ENCODE results near the gene RBM20. TPM values are rescaled to one million over a fixed set of nuclear protein-coding genes. Genes with fewer than 3 reads are reported as not detected.
"Not testable (repeated sequence)": the region's sequence is repeated elsewhere in the genome, so short reads cannot be mapped to it uniquely, and the experiment has no call there.

RBM20 gene
- total RNA-seq, 4 donors from 2014 or later, result 1.6 to 18.6 (median 3.2) TPM

- H3K27ac ChIP-seq, result no peak overlapping the region
- H3K4me3 ChIP-seq, result no peak overlapping the region
- 83% methylated on average over 3 of the region's 3 CpGs for WGBS
- no peaks in the 10 kb centered on the region for H3K9me3 ChIP-seq
- H3K36me3 ChIP-seq, result no peaks in the 10 kb centered on the region
- no peaks in the 10 kb centered on the region for H3K4me1 ChIP-seq
- TF ChIP-seq, protein P1, sequence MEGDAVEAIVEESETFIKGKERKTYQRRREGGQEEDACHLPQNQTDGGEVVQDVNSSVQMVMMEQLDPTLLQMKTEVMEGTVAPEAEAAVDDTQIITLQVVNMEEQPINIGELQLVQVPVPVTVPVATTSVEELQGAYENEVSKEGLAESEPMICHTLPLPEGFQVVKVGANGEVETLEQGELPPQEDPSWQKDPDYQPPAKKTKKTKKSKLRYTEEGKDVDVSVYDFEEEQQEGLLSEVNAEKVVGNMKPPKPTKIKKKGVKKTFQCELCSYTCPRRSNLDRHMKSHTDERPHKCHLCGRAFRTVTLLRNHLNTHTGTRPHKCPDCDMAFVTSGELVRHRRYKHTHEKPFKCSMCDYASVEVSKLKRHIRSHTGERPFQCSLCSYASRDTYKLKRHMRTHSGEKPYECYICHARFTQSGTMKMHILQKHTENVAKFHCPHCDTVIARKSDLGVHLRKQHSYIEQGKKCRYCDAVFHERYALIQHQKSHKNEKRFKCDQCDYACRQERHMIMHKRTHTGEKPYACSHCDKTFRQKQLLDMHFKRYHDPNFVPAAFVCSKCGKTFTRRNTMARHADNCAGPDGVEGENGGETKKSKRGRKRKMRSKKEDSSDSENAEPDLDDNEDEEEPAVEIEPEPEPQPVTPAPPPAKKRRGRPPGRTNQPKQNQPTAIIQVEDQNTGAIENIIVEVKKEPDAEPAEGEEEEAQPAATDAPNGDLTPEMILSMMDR (IDR thresholded peaks at IDR 0.05), result no peak
- TF ChIP-seq POLR2AphosphoS5 (IDR thresholded peaks at IDR 0.05), result no peak
- no peak for TF ChIP-seq EP300 (IDR thresholded peaks at IDR 0.05)
- no peak for TF ChIP-seq POLR2A (IDR thresholded peaks at IDR 0.05)
- DNase-seq (ENCODE audit: low spot score in 2 of 2), result no peak
- H3K27me3 ChIP-seq, result no peaks in the 10 kb centered on the region
Observed at GRCh38 chr10:110619514-110620397, 24.4 kb upstream of the RBM20 start.

- 100% methylated on average over 2 of the region's 2 CpGs for WGBS
- Histone ChIP-seq H3K27me3 (no peaks in the 10 kb centered on the region), H3K36me3 (no peaks in the 10 kb centered on the region), H3K4me1 (no peaks in the 10 kb centered on the region), H3K9me3 (no peaks in the 10 kb centered on the region), H3K27ac (no peak overlapping the region), H3K4me3 (no peak overlapping the region)
- no peak for TF ChIP-seq POLR2AphosphoS5 (IDR thresholded peaks at IDR 0.05)
- no peak for TF ChIP-seq POLR2A (IDR thresholded peaks at IDR 0.05)
- no peak for TF ChIP-seq EP300 (IDR thresholded peaks at IDR 0.05)
- TF ChIP-seq, protein P1 (IDR thresholded peaks at IDR 0.05), result no peak
- DNase-seq (ENCODE audit: low spot score in 2 of 2), result no peak
Observed at GRCh38 chr10:110620398-110620719, 23.8 kb upstream of the RBM20 start.

- not testable (repeated sequence) for H3K4me3 ChIP-seq; H3K27me3 ChIP-seq; H3K4me1 ChIP-seq; H3K9me3 ChIP-seq; DNase-seq (ENCODE audit: low spot score in 2 of 2); H3K36me3 ChIP-seq; H3K27ac ChIP-seq
- WGBS, result 70% methylated on average over 4 of the region's 4 CpGs
Observed at GRCh38 chr10:110623316-110623715, 20.8 kb upstream of the RBM20 start.

DNA sequence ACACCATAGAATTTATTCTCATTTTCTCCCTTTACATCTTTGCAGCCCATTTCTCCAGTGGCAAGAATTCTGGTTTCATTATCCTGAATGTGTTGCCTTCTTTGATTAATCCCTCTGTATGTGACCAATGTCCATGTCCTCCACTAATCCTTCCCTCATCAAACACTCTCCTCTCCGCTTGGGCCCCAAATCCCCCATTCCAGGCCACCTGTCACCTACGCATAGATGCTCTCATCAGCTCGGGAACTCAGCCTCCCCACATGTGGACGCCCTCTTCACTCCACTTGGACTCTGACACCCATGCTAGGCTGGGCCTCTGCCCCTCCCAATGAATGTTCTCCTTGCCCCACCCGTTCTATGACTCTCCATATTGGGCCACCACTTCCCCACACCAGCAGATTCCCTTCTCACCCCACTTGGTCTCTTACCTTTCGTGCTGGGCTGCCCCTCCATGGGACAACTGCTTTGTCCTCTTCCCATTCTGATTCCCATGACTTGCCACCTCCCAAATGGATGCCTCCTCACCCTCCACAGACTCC lies 18.7 kb upstream of the RBM20 start:
- Histone ChIP-seq H3K36me3 (no peaks in the 10 kb centered on the region), H3K4me1 (no peaks in the 10 kb centered on the region), H3K27ac (no peak overlapping the region), H3K27me3 (no peaks in the 10 kb centered on the region), H3K4me3 (no peak overlapping the region), H3K9me3 (no peaks in the 10 kb centered on the region)
- no peak for DNase-seq (ENCODE audit: low spot score in 2 of 2)
- WGBS, result 89% methylated on average over 6 of the region's 6 CpGs
- no peak for TF ChIP-seq POLR2AphosphoS5 (IDR thresholded peaks at IDR 0.05)
- TF ChIP-seq, protein P1 (IDR thresholded peaks at IDR 0.05), result no peak
- no peak for TF ChIP-seq POLR2A (IDR thresholded peaks at IDR 0.05)
- TF ChIP-seq EP300 (IDR thresholded peaks at IDR 0.05), result no peak

- Histone ChIP-seq H3K4me1 (no peaks in the 10 kb centered on the region), H3K4me3 (no peak overlapping the region), H3K36me3 (no peaks in the 10 kb centered on the region), H3K27me3 (no peaks in the 10 kb centered on the region), H3K9me3 (no peaks in the 10 kb centered on the region), H3K27ac (no peak overlapping the region)
- TF ChIP-seq EP300 (IDR thresholded peaks at IDR 0.05), result no peak
- TF ChIP-seq POLR2AphosphoS5 (IDR thresholded peaks at IDR 0.05), result no peak
- TF ChIP-seq, protein P1 (IDR thresholded peaks at IDR 0.05), result no peak
- no peak for TF ChIP-seq POLR2A (IDR thresholded peaks at IDR 0.05)
- WGBS, result 86% methylated on average over 5 of the region's 5 CpGs
- DNase-seq (ENCODE audit: low spot score in 2 of 2), result no peak
Observed at GRCh38 chr10:110625951-110626855, 17.9 kb upstream of the RBM20 start.

Measured in suprapubic skin (tissue), 4 donors.